ENCODE data around the gene SARS1.

The SARS1 gene

GRCh38 chr1:109229531-109230127 lies 15.9 kb downstream of the SARS1 start:
- no peak for DNase-seq

GRCh38 chr1:109231066-109231465 lies 17.3 kb downstream of the SARS1 start:
- DNase-seq, result no peak

- no peak for DNase-seq
These were observed 21.4 kb downstream of the SARS1 start for GRCh38 chr1:109235137-109235536.

GRCh38 chr1:109237512-109237911 lies 23.8 kb downstream of the SARS1 start:
- no peak for DNase-seq

- DNase-seq, result no peak
These were observed 24.7 kb downstream of the SARS1 start for GRCh38 chr1:109238382-109238781.

- DNase-seq, result no peak
These were observed 25.3 kb downstream of the SARS1 start for GRCh38 chr1:109239047-109239408.

- no peak for DNase-seq
These were observed 25.8 kb downstream of the SARS1 start for GRCh38 chr1:109239409-109240068.

GRCh38 chr1:109240158-109241152 lies 26.7 kb downstream of the SARS1 start:
- DNase-seq, result peak; percentile 47

GRCh38 chr1:109241344-109241743 lies 27.6 kb downstream of the SARS1 start:
- no peak for DNase-seq

GRCh38 chr1:109241841-109242345 lies 28.2 kb downstream of the SARS1 start:
- no peak for DNase-seq

- DNase-seq, result no peak
These were observed 28.7 kb downstream of the SARS1 start for GRCh38 chr1:109242387-109242786.

- DNase-seq, result no peak
These were observed 29.5 kb downstream of the SARS1 start for GRCh38 chr1:109243221-109243620.

GRCh38 chr1:109243860-109244552 lies 30.3 kb downstream of the SARS1 start:
- no peak for DNase-seq

GRCh38 chr1:109246141-109246551 lies 32.4 kb downstream of the SARS1 start:
- no peak for DNase-seq

- no peak for DNase-seq
These were observed 34.0 kb downstream of the SARS1 start for GRCh38 chr1:109247401-109248365.

- no peak for DNase-seq
These were observed 34.7 kb downstream of the SARS1 start for GRCh38 chr1:109248444-109248796.

GRCh38 chr1:109248797-109249629 lies 35.3 kb downstream of the SARS1 start, which contains the start of gene CELSR2:
Gene CELSR2 (plus strand): TSS chr1:109249539. CDS start chr1:109250080, 541 bp downstream.
- DNase-seq, result peak; percentile 68

GRCh38 chr1:109249654-109250401 lies 36.1 kb downstream of the SARS1 start:
- no peak for DNase-seq

- no peak for DNase-seq
These were observed 36.9 kb downstream of the SARS1 start for GRCh38 chr1:109250454-109251276.

Measured in stimulated activated CD8-positive, alpha-beta memory T cell treated with anti-CD3 and anti-CD28 coated beads, Interleukin-4, amount 100 ng/mL, for 48 hours (primary cell).